ENCODE measurements around the gene WFDC1. TPM values are rescaled to one million over a fixed set of nuclear protein-coding genes. Genes with fewer than 3 reads are reported as not detected.

The WFDC1 gene
- total and polyA plus RNA-seq, 2 experiments from 2014 or later = 0.76 to 0.95 TPM

DNA sequence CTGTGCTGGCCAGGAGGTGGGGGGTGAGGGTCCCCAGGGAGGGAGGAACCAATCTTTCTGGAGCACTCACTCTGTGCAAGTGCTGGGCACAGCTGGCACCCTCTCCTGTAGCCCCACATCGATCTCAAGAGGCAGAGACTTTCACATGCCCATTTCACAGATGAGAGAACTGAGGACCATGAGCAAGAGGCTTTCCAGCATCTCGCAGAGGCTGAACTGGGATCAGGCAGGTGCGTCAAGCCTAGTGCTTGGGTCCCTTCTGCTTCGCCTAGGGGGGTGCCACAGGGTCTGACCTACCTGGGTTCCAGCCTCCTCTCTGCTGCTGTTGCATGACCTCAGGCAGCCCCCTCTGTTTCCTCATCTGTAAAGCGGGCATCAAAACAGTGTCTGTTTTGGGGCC is 1.3 kb upstream of the WFDC1 start:
- H3K27ac Mint-ChIP-seq = no peak overlapping the region
- ATAC-seq (no peak), DNase-seq (ENCODE audit: low spot score) (no peak)
- H3K27me3 ChIP-seq (ENCODE audit: insufficient read depth) = no peaks in the 10 kb centered on the region
- H3K4me3 Mint-ChIP-seq = no peak overlapping the region
- peaks cover 41% of the 10 kb centered on the region for H3K4me1 Mint-ChIP-seq
- H3K4me1 ChIP-seq (ENCODE audit: insufficient read depth) = peaks cover 33% of the 10 kb centered on the region
- no peak overlapping the region for H2AFZ ChIP-seq
- H3K4me3 ChIP-seq = no peak overlapping the region
- TF ChIP-seq STAT1 (IDR thresholded peaks at IDR 0.05; ENCODE audit: unreplicated experiment) (no peak), CREB1 (CRISPR knock-in tag; IDR thresholded peaks at IDR 0.05; ENCODE audit: low read depth) (no peak), JUNB (IDR thresholded peaks at IDR 0.05; ENCODE audit: unreplicated experiment) (no peak), POLR2AphosphoS5 (IDR thresholded peaks at IDR 0.05; ENCODE audit: low read depth) (no peak), ZNF114 (CRISPR knock-in tag; IDR thresholded peaks at IDR 0.05) (no peak), EZH2phosphoT487 (IDR thresholded peaks at IDR 0.05; ENCODE audit: unreplicated experiment) (no peak)
- TF ChIP-seq, protein P1, sequence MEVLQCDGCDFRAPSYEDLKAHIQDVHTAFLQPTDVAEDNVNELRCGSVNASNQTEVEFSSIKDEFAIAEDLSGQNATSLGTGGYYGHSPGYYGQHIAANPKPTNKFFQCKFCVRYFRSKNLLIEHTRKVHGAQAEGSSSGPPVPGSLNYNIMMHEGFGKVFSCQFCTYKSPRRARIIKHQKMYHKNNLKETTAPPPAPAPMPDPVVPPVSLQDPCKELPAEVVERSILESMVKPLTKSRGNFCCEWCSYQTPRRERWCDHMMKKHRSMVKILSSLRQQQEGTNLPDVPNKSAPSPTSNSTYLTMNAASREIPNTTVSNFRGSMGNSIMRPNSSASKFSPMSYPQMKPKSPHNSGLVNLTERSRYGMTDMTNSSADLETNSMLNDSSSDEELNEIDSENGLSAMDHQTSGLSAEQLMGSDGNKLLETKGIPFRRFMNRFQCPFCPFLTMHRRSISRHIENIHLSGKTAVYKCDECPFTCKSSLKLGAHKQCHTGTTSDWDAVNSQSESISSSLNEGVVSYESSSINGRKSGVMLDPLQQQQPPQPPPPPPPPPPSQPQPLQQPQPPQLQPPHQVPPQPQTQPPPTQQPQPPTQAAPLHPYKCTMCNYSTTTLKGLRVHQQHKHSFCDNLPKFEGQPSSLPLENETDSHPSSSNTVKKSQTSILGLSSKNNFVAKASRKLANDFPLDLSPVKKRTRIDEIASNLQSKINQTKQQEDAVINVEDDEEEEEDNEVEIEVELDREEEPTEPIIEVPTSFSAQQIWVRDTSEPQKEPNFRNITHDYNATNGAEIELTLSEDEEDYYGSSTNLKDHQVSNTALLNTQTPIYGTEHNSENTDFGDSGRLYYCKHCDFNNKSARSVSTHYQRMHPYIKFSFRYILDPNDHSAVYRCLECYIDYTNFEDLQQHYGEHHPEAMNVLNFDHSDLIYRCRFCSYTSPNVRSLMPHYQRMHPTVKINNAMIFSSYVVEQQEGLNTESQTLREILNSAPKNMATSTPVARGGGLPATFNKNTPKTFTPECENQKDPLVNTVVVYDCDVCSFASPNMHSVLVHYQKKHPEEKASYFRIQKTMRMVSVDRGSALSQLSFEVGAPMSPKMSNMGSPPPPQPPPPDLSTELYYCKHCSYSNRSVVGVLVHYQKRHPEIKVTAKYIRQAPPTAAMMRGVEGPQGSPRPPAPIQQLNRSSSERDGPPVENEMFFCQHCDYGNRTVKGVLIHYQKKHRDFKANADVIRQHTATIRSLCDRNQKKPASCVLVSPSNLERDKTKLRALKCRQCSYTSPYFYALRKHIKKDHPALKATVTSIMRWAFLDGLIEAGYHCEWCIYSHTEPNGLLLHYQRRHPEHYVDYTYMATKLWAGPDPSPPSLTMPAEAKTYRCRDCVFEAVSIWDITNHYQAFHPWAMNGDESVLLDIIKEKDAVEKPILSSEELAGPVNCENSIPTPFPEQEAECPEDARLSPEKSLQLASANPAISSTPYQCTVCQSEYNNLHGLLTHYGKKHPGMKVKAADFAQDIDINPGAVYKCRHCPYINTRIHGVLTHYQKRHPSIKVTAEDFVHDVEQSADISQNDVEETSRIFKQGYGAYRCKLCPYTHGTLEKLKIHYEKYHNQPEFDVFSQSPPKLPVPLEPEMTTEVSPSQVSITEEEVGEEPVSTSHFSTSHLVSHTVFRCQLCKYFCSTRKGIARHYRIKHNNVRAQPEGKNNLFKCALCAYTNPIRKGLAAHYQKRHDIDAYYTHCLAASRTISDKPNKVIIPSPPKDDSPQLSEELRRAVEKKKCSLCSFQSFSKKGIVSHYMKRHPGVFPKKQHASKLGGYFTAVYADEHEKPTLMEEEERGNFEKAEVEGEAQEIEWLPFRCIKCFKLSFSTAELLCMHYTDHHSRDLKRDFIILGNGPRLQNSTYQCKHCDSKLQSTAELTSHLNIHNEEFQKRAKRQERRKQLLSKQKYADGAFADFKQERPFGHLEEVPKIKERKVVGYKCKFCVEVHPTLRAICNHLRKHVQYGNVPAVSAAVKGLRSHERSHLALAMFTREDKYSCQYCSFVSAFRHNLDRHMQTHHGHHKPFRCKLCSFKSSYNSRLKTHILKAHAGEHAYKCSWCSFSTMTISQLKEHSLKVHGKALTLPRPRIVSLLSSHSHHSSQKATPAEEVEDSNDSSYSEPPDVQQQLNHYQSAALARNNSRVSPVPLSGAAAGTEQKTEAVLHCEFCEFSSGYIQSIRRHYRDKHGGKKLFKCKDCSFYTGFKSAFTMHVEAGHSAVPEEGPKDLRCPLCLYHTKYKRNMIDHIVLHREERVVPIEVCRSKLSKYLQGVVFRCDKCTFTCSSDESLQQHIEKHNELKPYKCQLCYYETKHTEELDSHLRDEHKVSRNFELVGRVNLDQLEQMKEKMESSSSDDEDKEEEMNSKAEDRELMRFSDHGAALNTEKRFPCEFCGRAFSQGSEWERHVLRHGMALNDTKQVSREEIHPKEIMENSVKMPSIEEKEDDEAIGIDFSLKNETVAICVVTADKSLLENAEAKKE (CRISPR knock-in tag; IDR thresholded peaks at IDR 0.05) = no peak
- TF ChIP-seq, protein P2, sequence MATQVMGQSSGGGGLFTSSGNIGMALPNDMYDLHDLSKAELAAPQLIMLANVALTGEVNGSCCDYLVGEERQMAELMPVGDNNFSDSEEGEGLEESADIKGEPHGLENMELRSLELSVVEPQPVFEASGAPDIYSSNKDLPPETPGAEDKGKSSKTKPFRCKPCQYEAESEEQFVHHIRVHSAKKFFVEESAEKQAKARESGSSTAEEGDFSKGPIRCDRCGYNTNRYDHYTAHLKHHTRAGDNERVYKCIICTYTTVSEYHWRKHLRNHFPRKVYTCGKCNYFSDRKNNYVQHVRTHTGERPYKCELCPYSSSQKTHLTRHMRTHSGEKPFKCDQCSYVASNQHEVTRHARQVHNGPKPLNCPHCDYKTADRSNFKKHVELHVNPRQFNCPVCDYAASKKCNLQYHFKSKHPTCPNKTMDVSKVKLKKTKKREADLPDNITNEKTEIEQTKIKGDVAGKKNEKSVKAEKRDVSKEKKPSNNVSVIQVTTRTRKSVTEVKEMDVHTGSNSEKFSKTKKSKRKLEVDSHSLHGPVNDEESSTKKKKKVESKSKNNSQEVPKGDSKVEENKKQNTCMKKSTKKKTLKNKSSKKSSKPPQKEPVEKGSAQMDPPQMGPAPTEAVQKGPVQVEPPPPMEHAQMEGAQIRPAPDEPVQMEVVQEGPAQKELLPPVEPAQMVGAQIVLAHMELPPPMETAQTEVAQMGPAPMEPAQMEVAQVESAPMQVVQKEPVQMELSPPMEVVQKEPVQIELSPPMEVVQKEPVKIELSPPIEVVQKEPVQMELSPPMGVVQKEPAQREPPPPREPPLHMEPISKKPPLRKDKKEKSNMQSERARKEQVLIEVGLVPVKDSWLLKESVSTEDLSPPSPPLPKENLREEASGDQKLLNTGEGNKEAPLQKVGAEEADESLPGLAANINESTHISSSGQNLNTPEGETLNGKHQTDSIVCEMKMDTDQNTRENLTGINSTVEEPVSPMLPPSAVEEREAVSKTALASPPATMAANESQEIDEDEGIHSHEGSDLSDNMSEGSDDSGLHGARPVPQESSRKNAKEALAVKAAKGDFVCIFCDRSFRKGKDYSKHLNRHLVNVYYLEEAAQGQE (IDR thresholded peaks at IDR 0.05; ENCODE audit: unreplicated experiment) = no peak
- TF ChIP-seq, protein P3, sequence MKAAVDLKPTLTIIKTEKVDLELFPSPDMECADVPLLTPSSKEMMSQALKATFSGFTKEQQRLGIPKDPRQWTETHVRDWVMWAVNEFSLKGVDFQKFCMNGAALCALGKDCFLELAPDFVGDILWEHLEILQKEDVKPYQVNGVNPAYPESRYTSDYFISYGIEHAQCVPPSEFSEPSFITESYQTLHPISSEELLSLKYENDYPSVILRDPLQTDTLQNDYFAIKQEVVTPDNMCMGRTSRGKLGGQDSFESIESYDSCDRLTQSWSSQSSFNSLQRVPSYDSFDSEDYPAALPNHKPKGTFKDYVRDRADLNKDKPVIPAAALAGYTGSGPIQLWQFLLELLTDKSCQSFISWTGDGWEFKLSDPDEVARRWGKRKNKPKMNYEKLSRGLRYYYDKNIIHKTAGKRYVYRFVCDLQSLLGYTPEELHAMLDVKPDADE (IDR thresholded peaks at IDR 0.05) = no peak
- TF ChIP-seq, protein P4, sequence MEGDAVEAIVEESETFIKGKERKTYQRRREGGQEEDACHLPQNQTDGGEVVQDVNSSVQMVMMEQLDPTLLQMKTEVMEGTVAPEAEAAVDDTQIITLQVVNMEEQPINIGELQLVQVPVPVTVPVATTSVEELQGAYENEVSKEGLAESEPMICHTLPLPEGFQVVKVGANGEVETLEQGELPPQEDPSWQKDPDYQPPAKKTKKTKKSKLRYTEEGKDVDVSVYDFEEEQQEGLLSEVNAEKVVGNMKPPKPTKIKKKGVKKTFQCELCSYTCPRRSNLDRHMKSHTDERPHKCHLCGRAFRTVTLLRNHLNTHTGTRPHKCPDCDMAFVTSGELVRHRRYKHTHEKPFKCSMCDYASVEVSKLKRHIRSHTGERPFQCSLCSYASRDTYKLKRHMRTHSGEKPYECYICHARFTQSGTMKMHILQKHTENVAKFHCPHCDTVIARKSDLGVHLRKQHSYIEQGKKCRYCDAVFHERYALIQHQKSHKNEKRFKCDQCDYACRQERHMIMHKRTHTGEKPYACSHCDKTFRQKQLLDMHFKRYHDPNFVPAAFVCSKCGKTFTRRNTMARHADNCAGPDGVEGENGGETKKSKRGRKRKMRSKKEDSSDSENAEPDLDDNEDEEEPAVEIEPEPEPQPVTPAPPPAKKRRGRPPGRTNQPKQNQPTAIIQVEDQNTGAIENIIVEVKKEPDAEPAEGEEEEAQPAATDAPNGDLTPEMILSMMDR (conservative IDR thresholded peaks at IDR 0.05; ENCODE audit: low read depth in 2 of 2) = no peak
- H4K20me1 ChIP-seq (replicated peaks; ENCODE audit: insufficient read depth) = no peaks in the 10 kb centered on the region
- H3K36me3 ChIP-seq (ENCODE audit: insufficient read depth) = no peaks in the 10 kb centered on the region
- H3K27ac ChIP-seq (ENCODE audit: low read depth) = no peak overlapping the region
- no peaks in the 10 kb centered on the region for H3F3A ChIP-seq (replicated peaks; ENCODE audit: low read depth)
- H3K9me2 ChIP-seq (ENCODE audit: insufficient read depth) = no peaks in the 10 kb centered on the region
- no peak overlapping the region for H3K4me2 ChIP-seq
- no peaks in the 10 kb centered on the region; the same call in 2 of the 3 replicates for H3K36me3 Mint-ChIP-seq (ENCODE audit: low read depth)
- peaks cover 13% of the 10 kb centered on the region for H3K27me3 Mint-ChIP-seq (ENCODE audit: insufficient read depth, low read depth, poor library complexity)
- H3K79me2 ChIP-seq (replicated peaks; ENCODE audit: insufficient read depth) = no peaks in the 10 kb centered on the region
- H3K9me3 Mint-ChIP-seq = no peaks in the 10 kb centered on the region
